SH-SY5Y (cell line): ENCODE results near the gene PDE4C.

Experiments used
- GATA2 ChIP-seq: IDR thresholded peaks from 2 replicates; pipeline ENCODE4 v1.6.1; 2011; ENCODE audit warnings: mild to moderate bottlenecking, low read depth, low read length
- GATA3 ChIP-seq: IDR thresholded peaks from 2 replicates; pipeline ENCODE4 v1.6.1; 2011; ENCODE audit warnings: low read depth, mild to moderate bottlenecking, low read length, moderate library complexity

PDE4C gene

DNA sequence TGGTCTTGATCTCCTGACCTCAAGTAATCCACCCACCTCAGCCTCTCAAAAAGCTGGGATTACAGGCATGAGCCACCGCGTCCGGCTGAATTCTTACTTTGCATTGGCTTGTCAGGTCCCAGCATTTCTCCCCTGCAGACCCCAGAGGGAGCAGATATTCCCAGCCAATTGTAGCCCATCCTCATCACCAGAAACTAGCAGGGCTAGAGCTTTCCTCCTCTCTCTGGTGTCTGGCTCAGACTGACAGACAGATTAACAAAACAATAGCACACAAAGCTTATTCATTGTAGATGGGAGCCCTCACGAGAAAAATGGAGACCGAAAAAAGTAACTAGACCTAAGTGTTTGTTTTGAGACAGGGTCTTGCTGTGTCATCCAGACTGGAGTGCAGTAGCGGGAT lies 40.7 kb downstream of the PDE4C start:
- TF ChIP-seq GATA2 (no peak), GATA3 (no peak)

GRCh38 chr19:18183529-18183928 lies 42.7 kb downstream of the PDE4C start:
- TF ChIP-seq GATA3 (no peak), GATA2 (no peak)

DNA sequence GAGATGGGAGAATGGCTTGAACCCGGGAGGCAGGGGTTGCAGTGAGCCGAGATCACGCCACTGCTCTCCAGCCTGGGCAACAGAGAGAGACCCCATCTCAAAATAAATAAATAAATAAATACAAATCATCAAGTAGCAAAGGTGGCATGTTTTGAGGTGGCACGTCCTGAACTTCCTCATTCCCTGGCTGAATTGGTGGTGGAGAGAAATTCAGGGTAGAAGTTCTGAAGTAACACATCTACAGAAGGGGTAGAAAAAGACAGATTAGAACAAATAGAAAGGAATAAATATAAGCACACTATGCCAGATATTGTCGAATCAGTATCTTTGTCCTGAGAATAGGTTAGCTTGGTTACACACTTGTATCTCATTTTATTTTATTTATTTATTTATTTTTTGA lies 46.3 kb downstream of the PDE4C start:
- TF ChIP-seq GATA3 (no peak), GATA2 (no peak)

DNA sequence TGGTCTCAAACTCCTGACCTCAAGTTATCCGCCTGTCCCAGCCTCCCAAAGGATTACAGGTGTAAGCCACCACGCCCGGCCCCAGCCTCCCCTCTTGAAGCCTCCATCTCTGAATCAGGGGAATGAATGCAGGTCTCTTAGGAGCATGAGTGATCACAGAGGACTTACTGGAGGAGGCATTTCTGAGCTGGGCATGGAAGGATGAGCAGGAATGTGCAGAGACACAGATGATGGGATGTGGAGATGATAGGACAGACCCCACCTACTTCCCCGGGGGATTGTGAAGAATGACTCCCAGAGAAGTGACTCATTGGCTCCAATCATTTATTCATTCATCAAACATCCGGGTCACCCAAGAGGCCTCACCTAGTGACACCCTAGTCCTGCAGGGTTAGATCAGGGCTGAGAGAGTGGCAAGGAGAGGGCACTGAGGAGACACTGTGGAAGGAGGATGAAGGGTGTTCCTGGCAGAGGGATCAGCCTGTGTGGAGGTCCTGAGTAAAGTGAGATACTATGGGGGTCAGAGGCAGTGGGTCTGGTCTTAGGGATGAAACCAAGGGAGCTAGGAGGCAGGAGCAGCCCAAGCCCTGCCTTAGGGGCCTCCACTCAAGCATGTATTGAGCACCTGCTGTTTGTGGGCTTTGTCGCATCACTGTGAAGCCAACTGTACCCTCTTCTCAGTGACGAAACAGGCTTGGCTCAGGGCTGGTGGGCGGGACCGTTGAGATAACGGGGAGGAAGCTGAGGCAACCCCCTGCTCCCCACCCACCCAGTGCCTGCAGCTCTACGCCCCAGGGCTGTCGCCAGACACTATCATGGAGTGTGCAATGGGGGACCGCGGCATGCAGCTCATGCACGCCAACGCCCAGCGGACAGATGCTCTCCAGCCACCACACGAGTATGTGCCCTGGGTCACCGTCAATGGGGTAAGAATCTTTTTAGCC lies 49.6 kb downstream of the PDE4C start:
- TF ChIP-seq GATA2 (no peak), GATA3 (no peak)

DNA sequence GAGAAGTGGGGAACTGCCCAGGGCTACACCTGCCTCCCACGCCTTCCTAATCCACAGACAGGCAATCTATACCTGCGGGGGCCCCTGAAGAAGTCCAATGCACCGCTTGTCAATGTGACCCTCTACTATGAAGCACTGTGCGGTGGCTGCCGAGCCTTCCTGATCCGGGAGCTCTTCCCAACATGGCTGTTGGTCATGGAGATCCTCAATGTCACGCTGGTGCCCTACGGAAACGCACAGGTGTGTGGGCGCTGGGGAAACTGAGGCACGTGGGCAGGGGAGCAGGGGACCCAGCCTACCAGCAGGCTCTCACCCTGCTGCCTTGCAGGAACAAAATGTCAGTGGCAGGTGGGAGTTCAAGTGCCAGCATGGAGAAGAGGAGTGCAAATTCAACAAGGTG lies 51.3 kb downstream of the PDE4C start:
- TF ChIP-seq GATA3 (no peak), GATA2 (no peak)
